ENCODE data around the gene ACSS1.

- TF ChIP-seq, protein P1, sequence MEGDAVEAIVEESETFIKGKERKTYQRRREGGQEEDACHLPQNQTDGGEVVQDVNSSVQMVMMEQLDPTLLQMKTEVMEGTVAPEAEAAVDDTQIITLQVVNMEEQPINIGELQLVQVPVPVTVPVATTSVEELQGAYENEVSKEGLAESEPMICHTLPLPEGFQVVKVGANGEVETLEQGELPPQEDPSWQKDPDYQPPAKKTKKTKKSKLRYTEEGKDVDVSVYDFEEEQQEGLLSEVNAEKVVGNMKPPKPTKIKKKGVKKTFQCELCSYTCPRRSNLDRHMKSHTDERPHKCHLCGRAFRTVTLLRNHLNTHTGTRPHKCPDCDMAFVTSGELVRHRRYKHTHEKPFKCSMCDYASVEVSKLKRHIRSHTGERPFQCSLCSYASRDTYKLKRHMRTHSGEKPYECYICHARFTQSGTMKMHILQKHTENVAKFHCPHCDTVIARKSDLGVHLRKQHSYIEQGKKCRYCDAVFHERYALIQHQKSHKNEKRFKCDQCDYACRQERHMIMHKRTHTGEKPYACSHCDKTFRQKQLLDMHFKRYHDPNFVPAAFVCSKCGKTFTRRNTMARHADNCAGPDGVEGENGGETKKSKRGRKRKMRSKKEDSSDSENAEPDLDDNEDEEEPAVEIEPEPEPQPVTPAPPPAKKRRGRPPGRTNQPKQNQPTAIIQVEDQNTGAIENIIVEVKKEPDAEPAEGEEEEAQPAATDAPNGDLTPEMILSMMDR (IDR thresholded peaks at IDR 0.05; ENCODE audit: control extremely low read depth in 1 of 3, insufficient read depth in 1 of 3, low read depth in 1 of 3, low read length in 3 of 3) = no peak
- TF ChIP-seq ATF3 (IDR thresholded peaks at IDR 0.05; ENCODE audit: insufficient read depth, low read depth, low read length) = no peak
- no peak for TF ChIP-seq CBX5 (IDR thresholded peaks at IDR 0.05; ENCODE audit: low read depth, low read length)
- no peak for TF ChIP-seq CHD2 (IDR thresholded peaks at IDR 0.05; ENCODE audit: low read length)
- TF ChIP-seq JUND (IDR thresholded peaks at IDR 0.05; ENCODE audit: low read length) = no peak
- TF ChIP-seq, protein P2, sequence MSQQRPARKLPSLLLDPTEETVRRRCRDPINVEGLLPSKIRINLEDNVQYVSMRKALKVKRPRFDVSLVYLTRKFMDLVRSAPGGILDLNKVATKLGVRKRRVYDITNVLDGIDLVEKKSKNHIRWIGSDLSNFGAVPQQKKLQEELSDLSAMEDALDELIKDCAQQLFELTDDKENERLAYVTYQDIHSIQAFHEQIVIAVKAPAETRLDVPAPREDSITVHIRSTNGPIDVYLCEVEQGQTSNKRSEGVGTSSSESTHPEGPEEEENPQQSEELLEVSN (IDR thresholded peaks at IDR 0.05) = no peak
- TF ChIP-seq RAD21 (IDR thresholded peaks at IDR 0.05 in 1 of 2, conservative IDR thresholded peaks at IDR 0.05 in 1 of 2; ENCODE audit: low read depth in 2 of 2, low read length in 2 of 2) = no peak
- no peak for TF ChIP-seq POLR2A (IDR thresholded peaks at IDR 0.05; ENCODE audit: control extremely low read depth in 1 of 2, low read depth in 2 of 2, low read length in 2 of 2)
- no peak for TF ChIP-seq BRCA1 (IDR thresholded peaks at IDR 0.05; ENCODE audit: low read depth, low read length)
- TF ChIP-seq MAFK (IDR thresholded peaks at IDR 0.05; ENCODE audit: low read depth, low read length) = no peak
- no peak for TF ChIP-seq POLR2AphosphoS5 (IDR thresholded peaks at IDR 0.05; ENCODE audit: low read depth, low read length)
- TF ChIP-seq SP1 (IDR thresholded peaks at IDR 0.05; ENCODE audit: low read depth, low read length) = no peak
- TF ChIP-seq CHD7 (IDR thresholded peaks at IDR 0.05; ENCODE audit: insufficient replicate concordance, low read length) = no peak
These were observed 14.4 kb upstream of the ACSS1 start for GRCh38 chr20:25072226-25072811.
